Liver (tissue), 9 donors: ENCODE results near the gene SNAPC2. TPM values are rescaled to one million over a fixed set of nuclear protein-coding genes. Genes with fewer than 3 reads are reported as not detected.
A peak's percentile ranks its signal among the peaks of the same experiment; 100 is the strongest.

Experiments
- DNase-seq: peaks from one replicate; pipeline ENCODE4 v3.0.0-alpha.2; 2017; ENCODE audit warnings: low spot score
- H3K27ac ChIP-seq, 2 donors: one replicate each; pipeline ENCODE4 v1.7.0; 2013; ENCODE audit warnings: inconsistent platforms in 2 of 2, low read length in 2 of 2, control low read depth in 1 of 2, low read depth in 1 of 2, mild to moderate bottlenecking in 1 of 2
- H3K27me3 ChIP-seq, 4 donors: one replicate each; pipeline versions ENCODE4 v1.6.1 to v1.7.0; 2013; ENCODE audit warnings: low read length in 3 of 4, inconsistent platforms in 1 of 4, mild to moderate bottlenecking in 1 of 4, moderate library complexity in 1 of 4; ENCODE audit not compliant: control insufficient read depth in 4 of 4, insufficient read depth in 4 of 4
- H3K36me3 ChIP-seq, 4 donors: one replicate each; pipeline versions ENCODE4 v1.6.1 to v1.7.0; 2013; ENCODE audit warnings: low read length in 3 of 4, mild to moderate bottlenecking in 3 of 4, low read depth in 1 of 4, moderate library complexity in 1 of 4; ENCODE audit not compliant: control insufficient read depth in 4 of 4, insufficient read depth in 3 of 4
- H3K4me1 ChIP-seq, 4 donors: one replicate each; pipeline versions ENCODE4 v1.6.1 to v1.7.0; 2013; ENCODE audit warnings: low read length in 3 of 4, mild to moderate bottlenecking in 3 of 4, moderate library complexity in 1 of 4; ENCODE audit not compliant: control insufficient read depth in 4 of 4, insufficient read depth in 4 of 4
- H3K4me3 ChIP-seq, 3 donors: one replicate each; pipeline versions ENCODE4 v1.6.1 to v1.7.0; 2013; ENCODE audit warnings: low read length in 3 of 3, control low read depth in 1 of 3, low read depth in 1 of 3, mild to moderate bottlenecking in 1 of 3
- H3K9ac ChIP-seq, 2 donors: one replicate each; pipeline ENCODE4 v1.7.0; 2013; ENCODE audit warnings: low read length in 2 of 2, mild to moderate bottlenecking in 2 of 2, moderate library complexity in 2 of 2, control low read depth in 1 of 2, low read depth in 1 of 2
- H3K9me3 ChIP-seq, 4 donors: one replicate each; pipeline versions ENCODE4 v1.6.1 to v1.7.0; 2013; ENCODE audit warnings: low read length in 3 of 4; ENCODE audit not compliant: control insufficient read depth in 4 of 4
- ATF3 ChIP-seq: IDR thresholded peaks from 2 replicates; pipeline ENCODE4 v1.6.1; 2016; ENCODE audit warnings: antibody characterized with exemption
- CTCF ChIP-seq: fragments of 150-350 bp; IDR thresholded peaks from 2 replicates; pipeline ENCODE4 v1.5.1; 2017; ENCODE audit warnings: improper control_type of control experiment, low read depth, low read length; ENCODE audit not compliant: missing input control
- EGR1 ChIP-seq, 2 donors: IDR thresholded peaks; 2 replicates each; pipeline ENCODE4 v1.6.1; 2016 to 2018; ENCODE audit warnings: antibody characterized with exemption in 2 of 2, low read depth in 2 of 2
- FOXA1 ChIP-seq: IDR thresholded peaks from 2 replicates; pipeline ENCODE4 v1.6.1; 2016; ENCODE audit warnings: antibody characterized with exemption
- FOXA2 ChIP-seq: IDR thresholded peaks from 2 replicates; pipeline ENCODE4 v1.6.1; 2016; ENCODE audit warnings: antibody characterized with exemption
- GABPA ChIP-seq, 2 donors: IDR thresholded peaks in 1 of 2; conservative IDR thresholded peaks in 1 of 2; 2 replicates each; pipeline ENCODE4 v1.6.1; 2016; ENCODE audit warnings: antibody characterized with exemption in 2 of 2, mild to moderate bottlenecking in 1 of 2, moderate library complexity in 1 of 2
- HNF4A ChIP-seq, 2 donors: conservative IDR thresholded peaks; 2 replicates each; pipeline ENCODE4 v1.6.1; 2016; ENCODE audit warnings: antibody characterized with exemption in 2 of 2, mild to moderate bottlenecking in 2 of 2
- HNF4G ChIP-seq: IDR thresholded peaks from 2 replicates; pipeline ENCODE4 v1.6.1; 2016; ENCODE audit warnings: antibody characterized with exemption
- JUND ChIP-seq, 2 donors: IDR thresholded peaks; 2 replicates each; pipeline ENCODE4 v1.6.1; 2016; ENCODE audit warnings: antibody characterized with exemption in 2 of 2
- MAX ChIP-seq: IDR thresholded peaks from 2 replicates; pipeline ENCODE4 v1.6.1; 2016; ENCODE audit warnings: antibody characterized with exemption
- NR2F2 ChIP-seq: IDR thresholded peaks from 2 replicates; pipeline ENCODE4 v1.6.1; 2016; ENCODE audit warnings: antibody characterized with exemption
- RAD21 ChIP-seq, 2 donors: IDR thresholded peaks; 2 replicates each; pipeline ENCODE4 v1.6.1; 2016; ENCODE audit warnings: antibody characterized with exemption in 2 of 2, mild to moderate bottlenecking in 2 of 2
- REST ChIP-seq: IDR thresholded peaks from 2 replicates; pipeline ENCODE4 v1.6.1; 2016; ENCODE audit warnings: antibody characterized with exemption, mild to moderate bottlenecking
- RXRA ChIP-seq, 2 donors: IDR thresholded peaks; 2 replicates each; pipeline ENCODE4 v1.6.1; 2017 to 2018; ENCODE audit warnings: antibody characterized with exemption in 2 of 2, mild to moderate bottlenecking in 1 of 2
- SP1 ChIP-seq: IDR thresholded peaks from 2 replicates; pipeline ENCODE4 v1.6.1; 2018; ENCODE audit warnings: antibody characterized with exemption, mild to moderate bottlenecking
- TAF1 ChIP-seq: conservative IDR thresholded peaks from 2 replicates; pipeline ENCODE4 v1.6.1; 2016; ENCODE audit warnings: antibody characterized with exemption, mild to moderate bottlenecking
- YY1 ChIP-seq: IDR thresholded peaks from 2 replicates; pipeline ENCODE4 v1.6.1; 2016; ENCODE audit warnings: antibody characterized with exemption, mild to moderate bottlenecking
- ZBTB33 ChIP-seq: IDR thresholded peaks from 2 replicates; pipeline ENCODE4 v1.6.1; 2016; ENCODE audit warnings: antibody characterized with exemption
- WGBS: extraction: QIAGEN DNeasy Blood & Tissue Kit; methylation state at CpG from one replicate; pipeline ENCODE4 v1.1.7; 2013; 5-methylcytosine and 5-hydroxymethylcytosine counted together
- polyA plus RNA-seq, 2 donors: library from polyadenylated mRNA; stranded (reverse) in 1 of 2; unstranded in 1 of 2; fragments of 200-250 nt in 1 of 2; fragments of >200 nt in 1 of 2; fragmentation: Nextera tagmentation in 1 of 2; extraction: Ambion mirVana in 1 of 2; gene quantifications; one replicate each; pipeline versions ENCODE4 v1.2.1 to v1.2.3, GENCODE V29; 2013 to 2015
- total RNA-seq, 2 donors: library from RNA; depleted of rRNA; stranded (reverse); fragments of >200 nt; gene quantifications; one replicate each; pipeline ENCODE4 v1.2.3, GENCODE V29; 2014
- donor health status: healthy.
- donor health status: healthy.
- donor health status: healthy.
- donor health status: healthy.
- donor health status: healthy.

SNAPC2 gene
- total and polyA plus RNA-seq, 4 donors: 2.8 to 7.1 (median 3.3) TPM

- Histone ChIP-seq H3K27ac (peak overlapping the region; percentile 89 to 95), H3K4me3 (peak overlapping the region; percentile 73 to 94 (median 79)), H3K27me3 (no peaks in the 10 kb centered on the region), H3K4me1 (peaks cover 3 to 23% (median 11%) of the 10 kb centered on the region in 4 donors), H3K9ac (peak overlapping the region; percentile 70 to 84), H3K36me3 (peaks cover 5 to 20% (median 7%) of the 10 kb centered on the region in 4 donors), H3K9me3 (no peaks in the 10 kb centered on the region)
- no peak for DNase-seq
- peak; percentile 34 for TF ChIP-seq TAF1
- no peak for TF ChIP-seq ZBTB33
- TF ChIP-seq MAX: no peak
- WGBS: 3% methylated on average over 33 of the region's 33 CpGs
Measured at GRCh38 chr19:7942981-7943443, 22.9 kb downstream of the SNAPC2 start.

- TF ChIP-seq REST (peak; percentile 86), YY1 (peak; percentile 99), RAD21 (IDR thresholded peaks at IDR 0.05) (no peak), ZBTB33 (peak; percentile 91), EGR1 (IDR thresholded peaks at IDR 0.05; ENCODE audit: low read depth in 2 of 2) (peak; percentile 44 to 53), RXRA (IDR thresholded peaks at IDR 0.05) (peak; percentile 78), MAX (peak; percentile 90), CTCF (no peak), FOXA1 (no peak), JUND (IDR thresholded peaks at IDR 0.05) (peak; percentile 41 to 79), NR2F2 (peak; percentile 96), GABPA (IDR thresholded peaks at IDR 0.05 in 1 of 2, conservative IDR thresholded peaks at IDR 0.05 in 1 of 2) (peak in 1 of 2 donors; percentile 62), TAF1 (peak; percentile 6), FOXA2 (peak; percentile 46), HNF4A (conservative IDR thresholded peaks at IDR 0.05) (peak in 1 of 2 donors; percentile 41), SP1 (peak; percentile 96), HNF4G (no peak), ATF3 (peak; percentile 95)
Measured at GRCh38 chr19:7943444-7944176, 23.5 kb downstream of the SNAPC2 start, which contains the start of gene TIMM44. Gene TIMM44 (minus strand): TSS chr19:7943666. CDS start chr19:7943651, 15 bp downstream.

More at GRCh38 chr19:7943444-7944176, 23.5 kb downstream of the SNAPC2 start, which contains the start of gene TIMM44:
- DNase-seq: peak; percentile 97
- Histone ChIP-seq H3K27me3 (no peaks in the 10 kb centered on the region), H3K9me3 (no peaks in the 10 kb centered on the region), H3K4me3 (peak within 1 kb of the TSS; percentile 73 to 94 (median 79)), H3K9ac (peak within 1 kb of the TSS; percentile 70 to 84), H3K4me1 (peaks cover 3 to 23% (median 11%) of the 10 kb centered on the region in 4 donors), H3K36me3 (peaks cover 5 to 17% (median 7%) of the 10 kb centered on the region in 4 donors), H3K27ac (peak within 1 kb of the TSS; percentile 89 to 95)
- under 1% methylated on average over 56 of the region's 56 CpGs for WGBS
